NCI-H446 (cell line): Measurements from ENCODE around the gene RRH.
"Not testable (repeated sequence)": the region's sequence is repeated elsewhere in the genome, so short reads cannot be mapped to it uniquely, and the experiment has no call there.

Source experiments
- DNase-seq, 2 experiments: peaks; one replicate each; lab custom pipeline; 2025; lab: John Stamatoyannopoulos, UW

RRH gene

GRCh38 chr4:109827672-109828071, at the start of gene RRH:
RRH (plus strand) TSS chr4:109827972; CDS start chr4:109828028, 56 bp downstream.
- DNase-seq = no peak

GRCh38 chr4:109782092-109782491, 45.7 kb upstream of the RRH start:
- DNase-seq = not testable (repeated sequence)

- DNase-seq = no peak
Observed at GRCh38 chr4:109786846-109787245, 40.9 kb upstream of the RRH start.

DNA sequence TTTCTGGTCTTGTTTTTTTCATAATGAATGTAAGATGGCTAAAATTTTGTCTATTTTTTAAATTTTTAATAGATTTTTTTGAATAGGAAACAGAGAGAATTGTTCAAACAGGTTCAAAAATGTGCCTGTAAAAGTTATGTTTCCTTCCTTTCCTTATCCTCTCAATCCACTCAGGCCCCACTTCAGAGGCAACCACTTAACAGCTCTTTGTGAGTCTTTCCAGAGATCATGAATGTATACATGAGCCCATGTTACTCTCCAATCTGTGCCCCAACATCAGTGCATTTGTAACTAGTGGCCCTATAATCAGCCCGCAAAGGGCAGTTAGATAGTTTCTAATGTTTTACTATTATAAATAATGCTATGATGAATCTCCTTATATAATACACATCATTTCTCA, 40.0 kb upstream of the RRH start:
- DNase-seq = no peak

DNA sequence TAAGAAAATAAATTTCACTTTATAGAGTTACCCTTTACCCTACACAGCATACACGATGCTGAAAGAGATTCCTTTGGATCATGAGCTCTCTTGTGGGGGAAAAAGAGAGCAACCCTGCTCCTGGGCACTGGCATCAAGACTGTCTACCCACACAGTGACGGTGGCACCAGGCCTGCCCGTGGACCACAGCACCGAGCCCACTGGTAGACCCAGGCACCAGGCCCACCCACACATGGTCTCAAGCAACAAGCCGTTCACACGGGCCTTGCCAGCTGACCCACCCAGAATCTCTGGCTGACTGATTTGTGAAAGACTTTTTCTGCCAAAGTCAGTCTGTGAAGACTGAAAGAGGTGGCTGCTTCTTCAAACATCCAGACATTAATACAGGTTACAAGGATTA, 32.7 kb upstream of the RRH start:
- DNase-seq = no peak

GRCh38 chr4:109798866-109799265, 28.9 kb upstream of the RRH start:
- no peak for DNase-seq

- no peak for DNase-seq
Observed at GRCh38 chr4:109801099-109801789, 26.5 kb upstream of the RRH start.

DNA sequence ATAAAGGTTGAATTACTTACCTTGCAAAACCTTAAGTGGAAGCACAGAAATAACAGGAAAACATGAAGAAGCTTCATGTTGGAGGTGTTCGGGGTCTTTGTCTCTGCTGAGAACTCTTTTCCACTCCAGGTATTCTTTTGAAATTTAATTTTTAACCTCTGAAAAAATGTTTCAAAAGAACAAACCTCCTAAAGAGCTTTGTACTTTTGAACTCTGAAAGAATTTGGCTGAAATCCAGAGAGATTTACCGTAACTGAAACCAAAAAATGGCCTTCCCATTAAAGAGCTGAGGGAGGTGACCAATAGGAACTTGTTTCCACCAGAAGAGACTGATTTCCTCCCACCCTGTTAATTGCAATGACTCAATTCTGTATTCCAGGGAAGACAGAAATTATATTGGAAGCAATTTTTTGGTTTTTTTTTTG, 25.9 kb upstream of the RRH start, which contains the start of gene CFI:
Gene CFI (minus strand): TSS at position 105 of the 425 bp plus-strand sequence. CDS start 28 bp downstream, at position 77.
- no peak for DNase-seq

DNA sequence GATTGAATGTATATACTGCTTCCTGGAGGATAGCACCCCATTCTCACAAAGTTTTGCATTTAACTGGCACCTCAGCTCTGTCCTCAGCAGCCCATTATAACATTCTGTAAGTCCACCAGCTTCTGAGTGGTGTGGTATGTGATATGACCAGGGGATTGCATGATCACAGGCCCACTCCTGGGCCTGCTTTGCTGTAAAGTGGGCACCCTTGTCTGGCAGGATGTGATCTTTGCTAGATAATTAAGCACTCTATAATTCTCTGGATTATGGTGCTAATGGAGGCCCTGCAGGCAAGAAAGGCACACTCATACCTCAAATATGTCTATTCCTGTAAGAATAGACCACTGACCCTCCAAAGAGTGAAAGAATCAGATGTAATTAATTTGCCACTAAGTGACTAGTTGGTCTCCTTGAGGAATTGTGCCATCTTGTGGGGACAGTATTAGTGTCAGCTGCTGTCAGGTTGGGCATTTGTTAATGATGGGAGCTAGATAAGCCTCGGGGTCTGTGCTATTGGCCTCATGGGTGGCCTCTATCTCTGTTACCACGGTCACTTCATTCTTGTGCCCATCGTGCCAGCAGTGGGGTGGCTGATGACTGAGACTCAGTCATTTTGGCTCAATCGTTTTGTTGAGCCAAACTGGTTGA, 23.7 kb upstream of the RRH start:
- DNase-seq = peak; percentile 3 to 49

- DNase-seq = no peak
Observed at GRCh38 chr4:109809655-109810054, 18.1 kb upstream of the RRH start.

DNA sequence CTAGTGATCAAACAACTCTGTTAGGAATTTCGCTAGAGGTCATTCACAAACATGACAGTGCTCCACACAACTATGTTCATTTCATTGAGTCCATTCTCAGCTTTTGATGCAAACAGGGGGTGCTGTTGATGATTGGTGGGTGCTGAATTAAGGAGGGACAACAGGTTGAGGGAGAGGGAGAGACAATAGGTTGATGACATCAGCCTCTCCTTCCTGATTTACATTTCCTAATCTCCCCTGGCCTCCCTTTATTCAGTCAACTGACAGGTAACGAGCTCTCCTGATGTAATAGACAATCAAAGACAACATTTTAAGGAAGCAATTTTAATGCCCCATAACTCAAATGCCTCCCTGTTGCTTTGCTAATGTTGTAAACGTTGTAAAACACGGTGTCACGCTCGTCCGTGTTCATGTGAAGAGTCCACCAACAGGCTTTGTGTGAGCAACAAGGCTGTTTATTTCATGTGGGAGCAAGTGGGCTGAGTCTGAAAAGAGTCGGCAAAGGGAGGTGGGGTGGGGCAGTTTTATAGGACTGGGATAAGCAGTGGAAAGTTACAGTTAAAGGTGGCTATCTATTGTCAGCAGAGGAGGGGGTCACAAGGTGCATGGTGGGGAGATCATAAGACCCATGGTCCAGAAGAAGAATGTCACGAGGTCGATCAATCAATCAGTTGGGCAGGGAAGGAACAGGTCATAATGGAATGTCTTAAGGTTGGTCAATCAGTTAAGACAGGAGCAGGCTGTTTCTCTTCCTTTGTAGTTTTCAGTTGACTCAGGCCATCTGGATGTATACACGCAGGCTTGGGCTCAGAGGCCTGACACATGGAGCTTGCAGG, 17.0 kb upstream of the RRH start:
- DNase-seq = no peak

DNA sequence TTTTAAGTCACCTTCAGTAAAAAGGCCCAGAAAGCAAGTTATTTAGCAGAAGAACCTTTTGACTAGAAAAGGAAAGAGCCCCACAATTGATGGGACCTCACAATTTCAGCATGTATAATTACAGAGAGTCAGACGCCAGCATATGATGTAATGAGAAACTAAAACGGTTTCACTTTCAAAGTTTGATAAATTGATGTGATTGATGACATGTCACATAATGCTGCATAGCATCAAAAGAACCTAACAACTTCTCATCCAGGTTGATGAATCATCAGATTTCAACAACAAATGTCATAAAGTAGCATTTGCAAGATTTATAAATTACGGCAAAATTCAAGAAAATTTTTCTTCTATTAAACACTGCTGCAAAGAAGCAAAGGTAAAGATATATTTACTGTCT, 16.1 kb upstream of the RRH start:
- DNase-seq = no peak

- peak; percentile 47 to 89 for DNase-seq
Observed at GRCh38 chr4:109815151-109816081, 12.4 kb upstream of the RRH start, which contains the start of gene GAR1. GAR1 (plus strand) TSS chr4:109815762; CDS start chr4:109816165, 403 bp downstream.

DNA sequence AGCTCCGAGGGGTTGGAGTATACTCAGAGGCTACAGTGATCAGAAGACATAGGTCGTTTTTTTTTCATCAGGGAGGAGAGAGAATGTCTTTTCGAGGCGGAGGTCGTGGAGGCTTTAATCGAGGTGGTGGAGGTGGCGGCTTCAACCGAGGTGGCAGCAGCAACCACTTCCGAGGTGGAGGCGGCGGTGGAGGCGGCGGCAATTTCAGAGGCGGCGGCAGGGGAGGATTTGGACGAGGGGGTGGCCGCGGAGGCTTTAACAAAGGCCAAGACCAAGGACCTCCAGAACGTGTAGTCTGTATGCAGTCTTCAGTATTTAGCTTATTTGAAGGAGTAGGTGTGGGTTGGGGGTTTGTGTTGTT, 11.7 kb upstream of the RRH start:
- DNase-seq = no peak

- DNase-seq = no peak
Observed at GRCh38 chr4:109816894-109817293, 10.9 kb upstream of the RRH start.

DNA sequence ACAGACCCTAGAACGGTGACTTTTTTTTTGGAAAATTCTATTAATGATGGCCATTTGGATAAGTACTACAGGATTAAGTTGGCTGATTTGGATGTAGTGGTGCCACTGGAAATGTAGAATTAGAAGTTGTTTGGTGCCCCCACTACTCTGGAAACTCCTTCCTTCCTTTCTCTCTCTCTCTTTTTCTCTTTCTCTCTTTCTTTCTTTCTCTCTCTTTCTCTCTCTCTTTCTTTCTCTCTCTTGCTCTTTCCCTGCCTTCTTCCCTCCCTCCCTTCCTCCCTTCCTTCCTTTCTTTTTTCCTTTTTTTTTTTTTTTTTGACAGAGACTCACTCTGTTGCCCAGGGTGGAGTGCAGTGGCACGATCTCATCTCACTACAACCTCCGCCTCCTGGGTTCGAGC, 9.5 kb upstream of the RRH start:
- DNase-seq = no peak

GRCh38 chr4:109820563-109820962, 7.2 kb upstream of the RRH start:
- peak; percentile 31 to 80 for DNase-seq

DNA sequence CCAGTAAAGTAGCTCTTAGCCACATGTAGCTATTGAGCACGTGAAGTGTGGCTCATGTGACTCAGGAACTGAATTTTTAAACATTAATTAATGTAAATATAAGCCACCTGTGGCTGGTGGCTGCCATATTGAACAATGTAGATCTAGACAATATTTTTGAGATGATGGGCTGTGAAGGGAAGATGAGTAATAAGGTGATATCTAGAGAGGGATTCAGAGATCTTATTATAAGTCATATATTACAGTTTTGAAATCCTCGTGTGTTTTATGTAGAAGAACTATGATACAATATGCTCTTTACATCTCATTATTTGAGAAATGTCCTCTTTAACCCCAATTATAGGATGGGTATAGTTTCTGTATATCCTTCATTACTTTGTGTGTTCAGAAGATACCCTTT, 6.6 kb upstream of the RRH start:
- DNase-seq = no peak

GRCh38 chr4:109826719-109827118, 1.1 kb upstream of the RRH start:
- DNase-seq = no peak

DNA sequence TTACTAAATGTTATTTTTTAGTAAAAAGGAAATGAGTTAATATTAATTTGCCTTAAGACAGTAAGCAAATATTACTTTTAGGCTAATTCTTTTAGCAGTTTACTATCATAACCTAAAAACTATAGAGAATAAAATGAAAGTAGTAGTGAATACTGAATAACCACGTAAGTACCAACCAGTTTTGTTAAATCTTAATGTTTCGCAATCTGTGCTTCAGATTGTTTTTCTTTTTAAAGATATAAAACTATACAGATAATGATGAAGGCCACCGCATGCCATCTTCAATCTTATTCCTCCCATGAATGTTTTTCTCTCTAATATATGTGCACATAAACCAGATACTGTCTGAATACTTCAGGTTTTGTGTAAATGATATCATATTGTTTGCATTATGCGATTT, 6.0 kb downstream of the RRH start:
- DNase-seq = no peak

GRCh38 chr4:109836985-109837384, 9.2 kb downstream of the RRH start:
- no peak for DNase-seq
